Upper lobe of left lung (tissue), 4 donors: Measurements from ENCODE around the gene ZNF101.

ENCODE experiments used
- CTCF ChIP-seq, 6 experiments: fragments of 450-650 bp in 4 of 6; fragments of 200-600 bp in 2 of 6; sonication (generic) in 2 of 6; IDR thresholded peaks; one replicate each; pipeline ENCODE4 v1.5.1; 2016 to 2019; ENCODE audit warnings: antibody characterized with exemption in 6 of 6
- EP300 ChIP-seq, 4 donors: sonication (generic); formaldehyde crosslinking; IDR thresholded peaks; one replicate each; pipeline ENCODE4 v1.5.1; 2017; ENCODE audit warnings: antibody characterized with exemption in 4 of 4, control low read depth in 2 of 4
- POLR2A ChIP-seq, 4 donors: fragments of 450-650 bp; IDR thresholded peaks; one replicate each; pipeline ENCODE4 v1.5.1; 2016 to 2017; ENCODE audit warnings: antibody characterized with exemption in 4 of 4, mild to moderate bottlenecking in 2 of 4

DNA sequence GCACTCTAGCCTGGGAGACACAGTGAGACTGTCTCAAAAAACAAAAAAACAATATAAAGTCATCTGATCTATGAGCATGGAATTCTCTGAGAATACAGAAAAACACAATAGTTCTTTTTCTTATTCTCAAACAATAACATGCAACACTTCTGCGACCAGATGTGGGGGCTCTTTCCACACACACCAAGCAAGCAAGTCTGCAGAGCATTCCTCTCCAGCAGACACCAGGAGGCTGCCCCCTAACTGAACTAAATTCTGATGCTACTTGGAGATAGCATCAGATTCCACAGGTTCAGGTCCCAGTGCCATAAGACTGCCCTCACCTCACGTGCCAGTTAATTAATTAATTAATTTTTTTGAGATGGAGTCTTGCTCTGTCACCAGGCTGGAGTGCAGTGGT, 27.7 kb downstream of the ZNF101 start:
- TF ChIP-seq CTCF (IDR thresholded peaks at IDR 0.05) (no peak), POLR2A (IDR thresholded peaks at IDR 0.05) (no peak), EP300 (IDR thresholded peaks at IDR 0.05) (no peak)
